Stimulated activated CD8-positive, alpha-beta memory T cell treated with anti-CD3 and anti-CD28 coated beads, Interleukin-2, amount 100 ng/mL, for 48 hours (primary cell): ENCODE results near the gene ERBIN.
"Not testable (repeated sequence)": the region's sequence is repeated elsewhere in the genome, so short reads cannot be mapped to it uniquely, and the experiment has no call there.

ENCODE experiments used
- DNase-seq, 2 donors: peaks; one replicate each; pipeline ENCODE4 v3.0.0-alpha.2; 2020; ENCODE audit warnings: low read depth in 2 of 2

Gene ERBIN

DNA sequence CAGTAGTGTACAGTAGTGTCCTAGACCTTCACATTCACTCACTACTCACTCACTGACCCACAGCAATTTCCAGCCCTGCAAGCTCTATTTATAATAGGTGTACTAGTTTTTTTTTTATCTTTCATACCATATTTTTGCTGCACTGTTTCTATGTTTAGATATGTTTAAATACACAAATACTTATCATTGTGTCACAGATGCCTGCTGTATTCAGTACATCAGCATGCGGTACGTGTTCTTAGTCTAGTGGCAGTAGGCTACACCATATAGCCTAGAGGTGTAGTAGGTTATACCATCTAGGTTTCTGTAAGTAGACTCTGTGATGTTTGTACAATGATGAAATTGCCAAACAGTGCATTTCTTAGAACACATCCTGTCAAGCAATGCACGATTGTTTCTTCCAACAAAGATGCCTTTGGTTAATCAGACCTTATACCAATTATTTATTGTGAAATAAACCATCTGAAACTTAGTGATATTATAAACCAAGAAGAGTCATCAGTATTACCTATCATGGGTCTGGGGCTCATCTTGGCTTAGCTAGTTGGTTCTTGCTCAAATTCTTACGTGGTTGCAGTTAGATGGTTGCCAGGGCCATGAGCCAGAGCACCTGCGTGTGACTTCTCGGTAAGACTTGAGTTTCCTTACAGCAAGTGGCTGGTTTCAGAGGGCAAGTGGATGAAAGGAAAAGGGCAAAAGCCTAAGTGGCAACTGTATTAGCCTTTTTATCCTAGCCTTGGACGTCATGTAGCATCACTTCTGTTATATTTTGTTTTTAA, 41.1 kb downstream of the ERBIN start:
- DNase-seq: no peak

DNA sequence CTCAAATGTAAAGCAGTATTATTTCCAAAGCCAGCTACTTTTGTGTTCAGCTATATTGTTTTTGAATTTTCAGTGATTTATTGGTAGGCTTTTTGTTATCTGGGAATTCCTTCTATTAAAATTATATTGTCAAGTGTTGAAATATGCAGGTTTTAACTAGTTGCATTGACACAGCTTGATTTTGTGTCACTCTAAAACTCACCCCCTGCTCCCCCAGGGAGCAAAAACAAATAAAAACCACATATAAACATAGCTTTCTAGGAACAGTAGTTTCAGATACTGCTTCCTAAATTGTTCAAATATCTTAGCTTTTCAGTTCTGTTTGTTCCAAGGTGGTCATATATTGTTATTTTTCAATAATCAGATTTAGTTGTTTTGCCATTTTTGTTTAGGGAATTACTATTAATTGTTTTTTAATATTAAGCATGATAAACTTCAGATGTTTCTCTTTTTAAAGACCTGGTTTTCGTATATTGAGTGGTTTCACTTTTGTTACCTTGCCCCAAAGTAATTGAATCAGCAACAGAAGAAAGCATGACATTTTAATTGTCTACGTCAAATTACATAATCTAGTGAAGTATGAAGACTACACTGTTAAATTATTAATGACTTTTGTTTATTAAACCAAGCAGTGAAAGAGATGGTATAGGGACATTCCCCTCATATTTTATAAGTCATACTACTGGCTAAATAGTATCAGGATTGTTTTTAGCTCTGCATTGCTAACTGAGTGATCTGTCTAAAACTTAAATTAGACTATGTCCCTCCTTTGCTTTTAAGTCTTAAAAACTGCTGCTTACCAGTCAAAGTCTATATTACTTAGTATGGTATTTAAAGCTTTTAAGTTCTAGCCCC, 43.4 kb downstream of the ERBIN start:
- DNase-seq: no peak

DNA sequence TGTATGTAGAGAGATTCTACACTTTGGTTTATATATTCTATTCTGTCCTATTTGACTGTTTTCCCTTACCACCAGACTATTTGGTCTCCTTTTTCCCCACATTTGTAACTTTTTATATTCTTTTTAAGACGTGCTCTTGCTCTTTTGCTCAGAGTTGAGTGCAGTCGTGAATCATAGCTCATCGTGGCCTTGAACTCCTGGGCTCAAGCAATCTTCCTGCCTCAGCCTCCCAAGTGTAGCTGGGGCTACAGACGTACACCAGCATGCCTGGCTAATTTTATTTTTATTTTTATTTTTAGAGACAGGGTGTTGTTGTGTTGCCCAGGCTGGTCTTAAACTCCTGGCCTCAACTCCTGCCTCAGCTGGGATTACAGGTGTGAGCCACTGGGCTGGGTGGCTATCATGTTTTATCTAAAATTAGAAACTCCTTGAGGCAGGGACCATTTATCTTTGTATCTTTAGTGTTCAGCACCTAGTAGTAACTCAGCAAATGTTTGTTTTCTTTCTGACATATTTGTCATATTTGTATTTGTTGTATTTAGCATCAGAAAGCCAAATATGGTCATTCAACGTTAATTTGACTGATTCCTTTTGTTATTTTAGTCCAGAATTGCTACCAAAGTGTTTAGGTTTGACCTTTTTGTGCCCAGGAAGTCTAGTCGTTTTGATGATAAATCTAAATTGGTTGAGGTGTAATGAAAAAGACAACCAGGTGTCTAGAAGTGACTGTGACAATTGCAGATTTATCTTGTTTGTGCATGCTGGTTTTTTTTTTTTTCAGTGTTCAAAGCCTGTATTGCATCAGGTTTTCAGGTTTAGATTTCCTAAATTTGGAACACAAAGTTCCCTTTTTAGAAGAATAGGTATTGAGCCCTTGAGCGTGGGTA, 44.3 kb downstream of the ERBIN start:
- DNase-seq: no peak

DNA sequence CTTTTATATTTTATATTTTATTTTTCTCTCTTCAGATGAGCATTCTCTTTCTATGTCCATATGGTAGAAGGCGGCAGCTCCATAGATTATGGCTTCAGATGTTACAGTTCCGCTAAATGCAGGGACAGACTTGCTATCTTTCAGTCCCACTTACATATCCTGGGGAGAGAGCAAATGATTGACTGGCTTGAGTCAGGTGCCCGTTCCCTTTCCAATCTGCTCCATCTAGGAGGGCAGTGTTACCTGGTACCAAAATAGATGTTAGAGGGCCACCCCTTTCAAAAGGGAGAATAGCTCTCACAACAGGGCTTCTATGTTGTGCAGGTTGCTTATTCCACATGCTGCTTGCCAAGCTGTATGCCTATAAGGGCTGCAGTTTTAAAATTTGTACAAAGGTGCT, 45.3 kb downstream of the ERBIN start:
- DNase-seq: no peak

DNA sequence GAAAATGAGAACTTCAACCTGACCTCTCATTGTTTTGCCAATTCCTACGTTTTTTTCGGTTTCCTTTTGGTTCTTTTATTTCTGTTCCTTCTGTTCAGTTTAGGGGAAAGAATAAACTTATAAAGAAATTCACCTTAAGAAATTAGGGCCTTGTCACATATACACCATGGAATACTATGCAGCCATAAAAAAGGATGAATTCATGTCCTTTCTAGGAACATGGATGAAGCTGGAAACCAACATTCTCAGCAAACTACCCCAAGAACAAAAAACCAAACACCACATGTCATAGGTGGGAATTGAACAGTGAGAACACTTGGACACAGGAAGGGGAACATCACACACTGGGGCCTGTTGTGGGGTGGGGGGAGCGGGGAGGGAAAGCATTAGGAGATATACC, 46.5 kb downstream of the ERBIN start:
- not testable (repeated sequence) for DNase-seq

DNA sequence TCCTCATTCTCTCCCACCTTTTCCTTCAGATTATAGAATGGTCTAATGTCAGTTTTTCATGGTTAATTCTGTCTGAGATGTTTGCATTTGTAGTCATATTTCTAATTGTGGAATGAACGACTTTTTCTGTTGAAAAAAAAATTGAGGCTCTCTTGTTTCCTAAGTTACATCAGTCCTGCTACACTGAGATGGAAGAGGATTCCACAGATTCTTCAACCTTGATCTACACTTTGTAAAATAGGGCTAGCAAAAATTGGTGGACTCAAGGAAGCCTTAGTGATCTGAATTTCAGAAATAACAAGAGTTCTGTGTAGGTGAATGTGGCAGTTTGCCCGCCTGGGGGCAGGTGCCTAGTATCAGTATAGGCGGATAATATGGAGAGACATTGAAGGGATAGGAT, 51.9 kb downstream of the ERBIN start:
- no peak for DNase-seq

DNA sequence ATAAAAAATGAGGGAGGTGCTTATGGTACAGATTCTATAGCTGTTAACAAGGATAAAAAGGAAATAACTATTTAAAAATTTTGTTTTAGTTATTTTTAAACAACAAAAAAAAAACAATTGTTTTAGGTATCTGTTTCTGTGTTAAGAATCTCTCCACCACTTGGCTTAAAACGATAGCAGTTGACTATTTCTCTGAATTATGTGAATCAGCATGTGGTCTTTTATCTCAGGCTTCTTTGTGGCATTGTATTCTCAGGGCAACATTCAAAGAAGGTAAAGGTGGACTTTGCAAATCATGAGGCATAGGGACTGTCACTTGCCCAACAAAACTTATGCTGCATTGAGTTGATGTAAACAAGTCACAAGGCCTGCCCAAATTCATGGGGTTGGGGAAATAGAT, 55.2 kb downstream of the ERBIN start:
- DNase-seq: no peak

DNA sequence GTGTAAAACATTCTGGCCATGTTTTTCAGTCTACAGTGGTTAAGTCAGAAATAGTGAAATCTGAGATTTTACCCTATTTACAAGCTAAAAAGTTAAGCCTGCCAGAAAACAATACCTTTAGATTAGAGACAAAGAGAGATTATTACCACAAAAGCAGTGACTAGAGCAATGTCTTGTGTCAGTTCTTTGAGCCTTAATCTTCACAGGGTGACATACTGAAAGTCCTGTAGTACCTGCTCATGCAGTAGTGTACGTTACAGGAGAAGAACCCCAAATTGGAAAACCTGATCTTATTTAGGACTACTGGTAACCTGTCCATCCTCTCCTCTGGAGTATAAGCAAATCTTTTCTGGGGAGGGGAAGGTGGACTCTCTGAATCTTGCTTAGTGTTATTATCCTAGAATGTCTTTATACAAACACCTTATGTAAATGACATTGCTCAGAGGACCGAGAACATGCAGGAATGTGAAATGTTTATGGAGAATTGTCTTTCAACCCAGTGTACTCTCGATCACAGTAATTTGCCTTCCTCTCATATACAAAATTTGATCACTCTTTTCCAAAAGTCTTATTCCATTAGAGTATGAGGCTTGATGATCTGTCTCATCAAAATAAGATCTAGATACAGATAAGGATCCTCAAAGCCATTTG, 55.7 kb downstream of the ERBIN start:
- no peak for DNase-seq

DNA sequence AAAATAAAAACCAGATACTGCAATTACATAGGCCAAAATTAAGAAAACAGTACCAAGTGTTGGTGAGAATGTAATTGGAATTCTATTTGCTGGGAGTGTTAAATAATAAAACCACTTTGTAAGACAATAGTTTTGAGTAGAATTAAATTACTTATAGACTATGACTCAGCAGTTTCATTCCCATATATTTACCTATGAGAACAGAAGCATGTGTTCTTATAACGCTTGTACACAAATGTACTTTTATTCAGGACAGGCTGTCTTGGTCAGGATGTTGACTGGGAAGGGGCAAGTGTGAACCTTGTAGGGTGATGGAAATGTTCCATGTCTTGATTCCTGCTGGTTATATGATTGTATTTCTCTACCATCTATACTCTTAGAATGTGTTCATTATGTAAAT, 56.3 kb downstream of the ERBIN start:
- no peak for DNase-seq

DNA sequence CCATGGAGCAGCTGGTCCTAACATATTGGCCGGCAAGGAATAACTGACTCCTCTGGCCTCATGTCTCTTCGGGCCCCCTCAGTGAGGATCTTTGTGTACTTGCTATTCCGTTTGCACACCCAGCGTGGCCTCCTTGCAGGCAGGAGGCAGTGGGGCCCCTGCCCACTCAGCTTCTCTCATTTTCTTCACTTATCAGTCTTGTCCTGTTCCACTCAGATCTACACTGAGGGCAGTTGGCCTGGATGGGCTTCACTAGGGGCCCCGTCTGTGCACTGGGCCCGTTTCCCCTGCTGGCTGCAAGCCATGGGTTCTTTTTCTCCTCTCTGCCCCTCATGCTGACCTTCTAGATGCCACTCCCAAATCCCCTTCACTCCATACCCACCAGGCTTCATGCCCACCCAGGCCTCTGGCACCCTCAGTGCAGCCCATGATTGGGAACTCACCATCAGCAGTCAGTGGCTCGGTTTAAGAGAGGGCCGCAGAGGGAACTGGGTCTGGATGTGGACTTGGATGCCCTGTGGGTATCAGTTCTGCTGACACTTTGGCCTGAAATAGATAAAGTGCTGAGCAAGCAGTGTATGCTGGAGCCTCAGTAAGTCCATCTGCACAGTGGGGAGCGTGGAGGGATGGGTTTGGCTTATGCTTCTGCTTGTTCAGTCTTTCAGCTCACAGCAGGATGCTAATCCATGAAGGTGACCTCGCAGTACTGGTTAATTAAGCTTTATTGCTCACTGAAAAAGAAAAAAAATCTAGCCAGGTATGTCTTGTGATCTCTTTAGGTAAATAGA, 57.9 kb downstream of the ERBIN start:
- no peak for DNase-seq

DNA sequence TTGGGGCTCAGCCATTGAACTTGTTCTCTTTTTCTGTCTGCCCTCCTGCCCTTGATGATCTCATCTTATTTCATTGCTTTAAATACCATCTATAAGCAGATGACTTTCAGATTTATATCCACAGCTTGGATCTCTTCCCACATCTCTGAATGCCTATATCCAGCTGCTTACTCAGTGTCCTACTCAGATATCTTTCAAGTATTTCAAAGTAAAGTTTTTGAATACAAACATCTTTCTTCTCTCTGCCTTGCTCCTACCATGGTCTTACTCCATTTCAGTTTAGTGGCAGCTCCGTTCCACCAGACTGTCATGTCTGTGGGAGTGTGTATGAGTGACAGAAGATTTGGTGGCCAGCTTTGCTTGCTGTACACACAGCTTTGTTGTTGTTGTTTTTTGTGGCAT, 59.7 kb downstream of the ERBIN start:
- no peak for DNase-seq

DNA sequence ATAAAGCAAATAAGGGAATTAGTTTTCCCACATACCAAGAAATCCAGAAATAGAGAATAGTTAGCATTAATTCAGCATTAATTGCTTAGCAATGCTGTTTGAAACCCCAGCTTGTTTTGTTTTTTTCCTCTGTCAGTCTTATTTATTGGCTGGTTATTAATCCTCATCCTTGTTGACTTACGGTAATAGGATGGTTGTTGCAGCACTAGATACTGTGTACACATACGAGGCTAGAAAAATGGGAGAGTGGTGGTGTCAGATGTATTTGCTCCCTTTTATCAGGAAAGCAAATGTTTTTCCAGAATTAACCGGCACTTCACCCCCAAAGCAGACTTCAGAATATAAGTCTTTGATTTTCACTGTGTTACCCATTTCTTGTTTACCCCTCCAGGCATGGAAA, 60.4 kb downstream of the ERBIN start:
- DNase-seq: no peak

DNA sequence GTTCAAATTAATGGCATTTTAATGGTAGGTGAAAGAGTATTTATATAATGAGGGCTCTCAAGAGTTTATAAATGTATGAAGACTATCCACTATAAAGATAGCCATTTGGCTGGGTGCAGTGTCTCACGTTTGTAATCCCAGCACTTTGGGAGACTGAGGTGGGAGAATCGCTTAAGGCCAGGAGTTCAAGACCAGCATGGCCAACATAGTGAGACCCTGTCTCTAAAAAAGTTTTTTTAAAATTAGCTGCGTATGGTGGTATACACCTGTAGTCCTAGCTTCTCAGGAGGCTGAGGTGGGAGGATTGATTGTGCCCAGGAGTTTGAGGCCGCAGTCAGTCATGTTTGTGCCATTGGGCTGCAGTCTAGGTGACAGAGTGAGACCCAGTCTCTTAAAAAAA, 61.6 kb downstream of the ERBIN start:
- no peak for DNase-seq

DNA sequence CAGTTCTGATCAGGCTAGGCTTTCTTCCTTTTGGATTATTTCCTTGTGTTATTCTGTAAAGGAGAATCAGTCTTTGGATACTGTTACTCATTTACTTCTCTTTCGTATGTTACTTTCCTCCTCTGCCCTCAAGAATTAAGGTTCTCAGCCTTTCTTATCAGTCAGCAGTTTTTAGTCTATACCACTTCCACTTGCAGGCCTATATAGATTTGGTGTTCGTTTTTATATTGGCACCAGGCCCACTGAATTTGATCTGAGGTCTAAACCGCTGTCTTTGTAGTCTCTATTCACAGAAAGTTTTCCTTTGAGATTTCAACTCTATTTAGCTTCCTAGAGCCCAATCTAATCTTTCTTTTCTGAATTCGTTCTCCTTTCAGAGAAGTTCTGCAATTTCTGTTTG, 62.8 kb downstream of the ERBIN start:
- no peak for DNase-seq

DNA sequence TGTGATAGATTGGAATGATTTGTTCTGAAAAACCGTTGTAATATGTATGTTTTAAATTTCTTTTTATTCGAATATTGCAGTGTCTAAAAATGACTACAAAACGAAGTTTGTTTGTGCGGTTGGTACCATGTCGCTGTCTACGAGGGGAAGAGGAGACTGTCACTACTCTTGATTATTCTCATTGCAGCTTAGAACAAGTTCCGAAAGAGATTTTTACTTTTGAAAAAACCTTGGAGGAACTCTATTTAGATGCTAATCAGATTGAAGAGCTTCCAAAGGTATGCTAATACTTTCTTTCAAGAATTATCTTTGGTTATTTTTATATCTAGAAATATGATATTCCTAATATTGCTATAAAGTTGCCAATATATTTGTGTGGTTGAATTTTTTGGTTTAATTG, 66.3 kb downstream of the ERBIN start:
- no peak for DNase-seq

DNA sequence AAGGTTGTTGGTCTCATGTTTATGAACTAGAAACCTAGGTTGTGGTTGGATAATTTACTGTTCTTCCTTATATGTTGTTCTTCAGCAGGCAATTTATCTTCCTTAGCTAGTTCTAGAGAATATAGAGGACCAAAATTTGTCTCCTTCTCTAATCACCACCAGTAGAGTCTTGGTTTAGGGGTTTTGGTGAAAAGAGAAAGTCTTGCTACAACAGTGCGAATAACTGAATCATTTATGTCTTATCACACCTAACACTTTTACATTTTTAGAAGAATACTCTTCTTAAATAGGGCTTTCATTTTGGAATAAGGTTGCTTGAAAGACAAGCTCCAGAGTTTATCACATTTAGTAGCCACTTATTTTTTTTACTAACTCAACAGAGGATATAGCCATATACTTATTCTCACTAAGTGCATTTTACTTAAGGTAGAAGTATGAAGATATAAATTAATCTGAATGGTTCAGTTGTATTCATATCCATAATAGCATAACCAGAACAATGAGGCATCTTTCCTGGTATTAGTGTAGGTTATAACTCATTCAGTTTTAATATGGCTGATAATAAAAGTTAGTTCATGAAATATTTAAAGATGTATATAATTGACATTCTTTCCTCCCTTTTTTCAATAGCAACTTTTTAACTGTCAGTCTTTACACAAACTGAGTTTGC, 67.9 kb downstream of the ERBIN start:
- no peak for DNase-seq

DNA sequence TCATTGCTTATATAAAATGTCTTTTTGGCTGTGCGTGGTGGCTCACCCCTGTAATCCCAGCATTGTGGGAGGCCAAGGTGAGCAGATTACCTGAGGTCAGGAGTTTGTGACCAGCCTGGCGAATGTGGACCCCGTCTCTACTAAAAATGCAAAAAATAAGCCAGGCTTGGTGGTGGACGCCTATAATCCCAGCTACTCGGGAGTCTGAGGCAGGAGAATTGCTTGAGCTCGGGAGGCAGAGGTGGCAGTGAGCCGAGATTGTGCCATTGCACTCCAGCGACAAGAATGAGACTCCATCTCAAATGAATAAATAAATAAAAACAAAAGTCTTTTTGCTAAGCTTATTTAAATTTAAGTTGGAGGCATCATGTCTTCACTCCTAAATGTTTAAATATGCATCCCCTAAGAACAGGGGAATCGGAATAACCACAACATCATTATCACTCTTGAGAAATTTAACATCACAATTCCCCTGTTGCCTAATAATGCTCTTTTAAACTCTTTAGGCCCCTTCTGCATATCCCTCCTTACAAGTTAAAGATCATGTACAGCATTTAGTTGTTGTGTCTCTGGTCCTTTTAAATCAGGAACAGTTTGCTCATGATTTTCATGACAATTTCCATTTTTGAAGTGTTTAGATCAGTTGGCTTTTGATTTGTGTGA, 72.8 kb downstream of the ERBIN start:
- DNase-seq: no peak

DNA sequence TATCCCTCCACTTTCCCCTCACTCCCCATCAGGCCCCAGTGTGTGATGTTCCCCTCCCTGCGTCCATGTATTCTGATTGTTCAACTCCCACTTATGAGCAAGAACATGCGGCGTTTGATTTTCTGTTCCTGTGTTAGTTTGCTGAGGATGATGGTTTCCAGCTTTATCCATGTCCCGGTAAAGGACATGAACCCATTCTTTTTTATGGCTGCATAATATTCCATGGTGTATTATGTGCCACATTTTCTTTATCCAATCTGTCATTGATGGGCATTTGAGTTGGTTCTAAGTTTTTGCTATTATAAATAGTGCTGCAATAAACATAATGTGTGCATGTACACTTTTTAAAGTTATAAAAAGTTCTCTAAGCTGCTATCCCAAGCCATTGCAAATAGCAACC, 75.6 kb downstream of the ERBIN start:
- no peak for DNase-seq

DNA sequence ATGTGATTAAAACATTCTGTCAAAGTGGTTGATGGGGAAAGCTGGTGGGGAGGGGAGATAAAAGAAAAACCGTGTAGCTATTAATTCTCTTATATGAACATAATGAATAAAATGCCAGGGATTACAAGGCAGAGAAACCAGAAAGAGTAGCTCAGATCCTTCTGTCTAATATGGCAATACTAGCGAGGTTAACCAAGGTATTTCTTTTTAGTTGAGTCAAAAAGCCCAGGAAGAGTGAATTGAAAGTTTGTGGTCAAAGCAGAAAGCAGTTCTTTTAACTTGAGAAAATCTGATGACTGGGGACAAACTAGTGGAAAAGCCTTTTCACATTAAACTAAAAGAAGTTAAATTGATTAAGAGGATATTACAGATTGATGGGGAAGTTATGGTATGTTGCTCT, 76.0 kb downstream of the ERBIN start:
- DNase-seq: no peak

DNA sequence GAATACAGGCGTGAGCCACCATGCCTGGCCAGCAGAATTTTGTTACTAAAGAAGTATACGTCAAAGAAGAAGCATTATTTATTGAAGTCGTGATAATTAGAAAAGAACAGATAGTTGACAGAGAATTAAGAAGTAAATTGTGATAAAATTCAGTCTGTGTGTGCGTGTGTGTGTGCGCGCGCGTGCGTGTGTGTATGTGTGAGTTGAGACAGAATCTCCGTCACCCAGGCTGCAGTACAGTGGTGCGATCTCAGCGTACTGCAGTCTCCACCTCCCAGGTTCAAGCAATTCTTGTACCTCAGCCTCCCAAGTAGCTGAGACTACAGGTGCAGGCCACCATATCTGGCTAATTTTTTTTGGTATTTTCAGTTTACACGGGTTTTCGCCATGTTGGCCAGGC, 77.8 kb downstream of the ERBIN start:
- no peak for DNase-seq
